GM21390 (cell line): Measurements from ENCODE around the gene EIF3F.

Experiments used
- ATAC-seq: cut with Tn5 transposase; IDR thresholded peaks from one replicate; pipeline ENCODE4 v1.9.1; 2021; ENCODE audit not compliant: unreplicated experiment

Gene EIF3F

GRCh38 chr11:8038811-8039529 is 51.8 kb downstream of the EIF3F start:
- ATAC-seq = no peak

- ATAC-seq = no peak
Measured at GRCh38 chr11:8039530-8040260, 52.6 kb downstream of the EIF3F start.

GRCh38 chr11:8040261-8040920 is 53.3 kb downstream of the EIF3F start:
- no peak for ATAC-seq

- no peak for ATAC-seq
Measured at GRCh38 chr11:8040921-8041285, 53.8 kb downstream of the EIF3F start.

- ATAC-seq = no peak
Measured at GRCh38 chr11:8041576-8041975, 54.4 kb downstream of the EIF3F start.

- no peak for ATAC-seq
Measured at GRCh38 chr11:8043756-8044155, 56.6 kb downstream of the EIF3F start.

- ATAC-seq = no peak
Measured at GRCh38 chr11:8045839-8046238, 58.7 kb downstream of the EIF3F start.

GRCh38 chr11:8047382-8047781 is 60.2 kb downstream of the EIF3F start:
- no peak for ATAC-seq

GRCh38 chr11:8049084-8049483 is 61.9 kb downstream of the EIF3F start:
- ATAC-seq = no peak
